C4-2B (cell line): ENCODE data around the gene RNF34.

Experiments used
- ZFX ChIP-seq: fragments of 450-650 bp; IDR thresholded peaks from 2 replicates; pipeline ENCODE4 v1.6.1; 2017
- TF ChIP-seq, protein P1 (sequence below): fragments of 450-650 bp; conservative IDR thresholded peaks from 2 replicates; pipeline ENCODE4 v1.5.1; 2017; ENCODE audit warnings: mild to moderate bottlenecking

DNA sequence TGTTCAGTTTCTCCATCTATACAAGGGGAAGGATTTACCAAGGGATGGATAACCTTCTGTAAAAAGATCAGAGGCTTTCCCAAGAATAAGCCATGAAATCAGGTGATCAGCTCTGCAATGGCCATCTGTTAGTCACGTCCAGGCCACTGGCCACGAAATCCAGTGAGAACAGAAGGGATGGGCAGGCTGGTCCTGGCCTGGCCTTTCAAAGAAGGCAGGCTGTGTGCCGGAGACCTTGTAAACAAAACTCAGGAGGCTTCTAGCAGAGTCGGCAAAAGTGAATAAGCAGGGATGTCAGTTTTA lies 68.5 kb downstream of the RNF34 start:
- TF ChIP-seq, protein P1, sequence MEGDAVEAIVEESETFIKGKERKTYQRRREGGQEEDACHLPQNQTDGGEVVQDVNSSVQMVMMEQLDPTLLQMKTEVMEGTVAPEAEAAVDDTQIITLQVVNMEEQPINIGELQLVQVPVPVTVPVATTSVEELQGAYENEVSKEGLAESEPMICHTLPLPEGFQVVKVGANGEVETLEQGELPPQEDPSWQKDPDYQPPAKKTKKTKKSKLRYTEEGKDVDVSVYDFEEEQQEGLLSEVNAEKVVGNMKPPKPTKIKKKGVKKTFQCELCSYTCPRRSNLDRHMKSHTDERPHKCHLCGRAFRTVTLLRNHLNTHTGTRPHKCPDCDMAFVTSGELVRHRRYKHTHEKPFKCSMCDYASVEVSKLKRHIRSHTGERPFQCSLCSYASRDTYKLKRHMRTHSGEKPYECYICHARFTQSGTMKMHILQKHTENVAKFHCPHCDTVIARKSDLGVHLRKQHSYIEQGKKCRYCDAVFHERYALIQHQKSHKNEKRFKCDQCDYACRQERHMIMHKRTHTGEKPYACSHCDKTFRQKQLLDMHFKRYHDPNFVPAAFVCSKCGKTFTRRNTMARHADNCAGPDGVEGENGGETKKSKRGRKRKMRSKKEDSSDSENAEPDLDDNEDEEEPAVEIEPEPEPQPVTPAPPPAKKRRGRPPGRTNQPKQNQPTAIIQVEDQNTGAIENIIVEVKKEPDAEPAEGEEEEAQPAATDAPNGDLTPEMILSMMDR = no peak
- no peak for TF ChIP-seq ZFX
